ENCODE results near the gene ADAM12. TPM values are rescaled to one million over a fixed set of nuclear protein-coding genes. Genes with fewer than 3 reads are reported as not detected.

Gene ADAM12
- total RNA-seq, 1 donor from 2014 or later = 8.0 TPM

- no peak overlapping the region for H3K4me2 ChIP-seq
- no peak overlapping the region for H2AFZ ChIP-seq (replicated peaks)
- no peaks in the 10 kb centered on the region for H3F3A ChIP-seq (ENCODE audit: low read depth)
- H3K79me2 ChIP-seq (ENCODE audit: low read depth) = no peaks in the 10 kb centered on the region
- H3K27me3 Mint-ChIP-seq (ENCODE audit: insufficient read depth, low read depth) = peaks cover 3% of the 10 kb centered on the region
- no peaks in the 10 kb centered on the region for H3K4me1 ChIP-seq
- no peak for DNase-seq (ENCODE audit: low spot score)
- no peak overlapping the region for H3K27ac Mint-ChIP-seq
- TF ChIP-seq EZH2phosphoT487 (IDR thresholded peaks at IDR 0.05) (no peak), CTCF (IDR thresholded peaks at IDR 0.05) (no peak), EZH2 (IDR thresholded peaks at IDR 0.05) (no peak)
- no peak overlapping the region for H3K4me3 ChIP-seq
- H3K4me3 Mint-ChIP-seq = no peak overlapping the region
- no peaks in the 10 kb centered on the region for H3K36me3 Mint-ChIP-seq
- H3K9me3 Mint-ChIP-seq = no peaks in the 10 kb centered on the region
- H3K4me1 Mint-ChIP-seq = no peaks in the 10 kb centered on the region
- H3K27ac ChIP-seq = no peak overlapping the region
- no peaks in the 10 kb centered on the region for H3K9me3 ChIP-seq (ENCODE audit: low read depth)
- H3K27me3 ChIP-seq = no peaks in the 10 kb centered on the region
- H4K20me1 ChIP-seq (ENCODE audit: low read depth) = no peaks in the 10 kb centered on the region
- no peaks in the 10 kb centered on the region for H3K36me3 ChIP-seq
- H3K9ac ChIP-seq = no peak overlapping the region
Observed at GRCh38 chr10:126097558-126098225, 290.6 kb downstream of the ADAM12 start.

- H3K36me3 Mint-ChIP-seq = no peaks in the 10 kb centered on the region
- H4K20me1 ChIP-seq (ENCODE audit: low read depth) = no peaks in the 10 kb centered on the region
- DNase-seq (ENCODE audit: low spot score) = no peak
- no peak overlapping the region for H3K4me2 ChIP-seq
- H3K36me3 ChIP-seq = no peaks in the 10 kb centered on the region
- no peaks in the 10 kb centered on the region for H3K79me2 ChIP-seq (ENCODE audit: low read depth)
- no peaks in the 10 kb centered on the region for H3F3A ChIP-seq (ENCODE audit: low read depth)
- H2AFZ ChIP-seq (replicated peaks) = no peak overlapping the region
- no peaks in the 10 kb centered on the region for H3K9me3 ChIP-seq (ENCODE audit: low read depth)
- H3K27ac Mint-ChIP-seq = no peak overlapping the region
- peaks cover 2% of the 10 kb centered on the region for H3K27me3 Mint-ChIP-seq (ENCODE audit: insufficient read depth, low read depth)
- H3K9me3 Mint-ChIP-seq = no peaks in the 10 kb centered on the region
- no peak overlapping the region for H3K4me3 ChIP-seq
- H3K9ac ChIP-seq = no peak overlapping the region
- H3K4me1 ChIP-seq = no peaks in the 10 kb centered on the region
- TF ChIP-seq EZH2phosphoT487 (IDR thresholded peaks at IDR 0.05) (no peak), CTCF (IDR thresholded peaks at IDR 0.05) (no peak), EZH2 (IDR thresholded peaks at IDR 0.05) (no peak)
- no peaks in the 10 kb centered on the region for H3K4me1 Mint-ChIP-seq
- no peaks in the 10 kb centered on the region for H3K27me3 ChIP-seq
- no peak overlapping the region for H3K27ac ChIP-seq
- no peak overlapping the region for H3K4me3 Mint-ChIP-seq
Observed at GRCh38 chr10:126094537-126094936, 293.7 kb downstream of the ADAM12 start.

- H2AFZ ChIP-seq (replicated peaks) = no peak overlapping the region
- no peak overlapping the region for H3K4me2 ChIP-seq
- no peak overlapping the region for H3K27ac ChIP-seq
- H3F3A ChIP-seq (ENCODE audit: low read depth) = no peaks in the 10 kb centered on the region
- Mint-ChIP-seq H3K4me1 (peaks cover 7% of the 10 kb centered on the region), H3K27ac (no peak overlapping the region), H3K9me3 (no peaks in the 10 kb centered on the region), H3K27me3 (ENCODE audit: insufficient read depth, low read depth) (peaks cover 2% of the 10 kb centered on the region), H3K4me3 (no peak overlapping the region), H3K36me3 (no peaks in the 10 kb centered on the region)
- no peaks in the 10 kb centered on the region for H3K27me3 ChIP-seq
- peaks cover 4% of the 10 kb centered on the region for H3K4me1 ChIP-seq
- no peak overlapping the region for H3K4me3 ChIP-seq
- H3K9ac ChIP-seq = no peak overlapping the region
- no peak for DNase-seq (ENCODE audit: low spot score)
- no peaks in the 10 kb centered on the region for H3K79me2 ChIP-seq (ENCODE audit: low read depth)
- no peak for TF ChIP-seq EZH2phosphoT487 (IDR thresholded peaks at IDR 0.05)
- TF ChIP-seq EZH2 (IDR thresholded peaks at IDR 0.05) = no peak
- no peaks in the 10 kb centered on the region for H4K20me1 ChIP-seq (ENCODE audit: low read depth)
- no peaks in the 10 kb centered on the region for H3K9me3 ChIP-seq (ENCODE audit: low read depth)
- no peaks in the 10 kb centered on the region for H3K36me3 ChIP-seq
Observed at GRCh38 chr10:126092366-126093215, 295.7 kb downstream of the ADAM12 start.
